Esophagus muscularis mucosa (tissue), 4 donors: Measurements from ENCODE around the gene HAND2.

Source experiments
- CTCF ChIP-seq, 3 experiments: fragments of 200-600 bp in 2 of 3; fragments of 450-650 bp in 1 of 3; sonication (generic) in 2 of 3; IDR thresholded peaks; one replicate each; pipeline ENCODE4 v1.5.1; 2017 to 2019; ENCODE audit warnings: antibody characterized with exemption in 3 of 3, mild to moderate bottlenecking in 2 of 3, moderate library complexity in 1 of 3
- EP300 ChIP-seq: sonication (generic); formaldehyde crosslinking; IDR thresholded peaks from one replicate; pipeline ENCODE4 v1.6.1; 2017; ENCODE audit warnings: antibody characterized with exemption
- POLR2A ChIP-seq: fragments of 450-650 bp; IDR thresholded peaks from one replicate; pipeline ENCODE4 v1.6.1; 2017; ENCODE audit warnings: antibody characterized with exemption, moderate library complexity, mild to moderate bottlenecking, low read depth
- POLR2AphosphoS5 ChIP-seq, 2 donors: sonication (generic); formaldehyde crosslinking; IDR thresholded peaks; one replicate each; pipeline ENCODE4 v1.6.1; 2017; ENCODE audit warnings: antibody characterized with exemption in 2 of 2

GRCh38 chr4:173488074-173488473, 42.0 kb downstream of the HAND2 start:
- TF ChIP-seq POLR2AphosphoS5 (IDR thresholded peaks at IDR 0.05), result no peak
- TF ChIP-seq CTCF (IDR thresholded peaks at IDR 0.05), result no peak
- no peak for TF ChIP-seq POLR2A
- TF ChIP-seq EP300, result no peak
